Activated effector memory CD4-positive, alpha-beta T cell treated with Interleukin-2 at 50 U/mL for 16 hours (primary cell): ENCODE measurements around the gene LGR4.

ENCODE experiments used
- DNase-seq: peaks from one replicate; pipeline ENCODE4 v3.0.0-alpha.2; 2020

The LGR4 gene

DNA sequence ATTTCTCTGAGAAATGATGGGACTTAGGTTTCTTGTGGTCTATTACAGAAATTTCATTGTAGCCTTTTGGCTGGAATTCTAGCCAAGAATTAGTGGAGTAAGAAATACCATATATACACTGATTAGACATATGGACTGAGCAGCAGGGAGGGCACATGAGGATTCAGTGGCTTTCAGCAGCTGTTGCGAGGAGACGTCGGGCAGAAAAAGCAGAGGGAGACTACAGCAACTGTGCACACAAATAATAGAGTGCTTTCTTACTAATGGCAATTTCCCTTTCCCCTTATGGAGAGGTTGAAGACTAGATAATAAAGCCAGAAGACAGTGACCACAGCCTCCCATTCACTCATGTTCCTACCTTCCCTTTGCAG lies 74.2 kb downstream of the LGR4 start:
- no peak for DNase-seq

DNA sequence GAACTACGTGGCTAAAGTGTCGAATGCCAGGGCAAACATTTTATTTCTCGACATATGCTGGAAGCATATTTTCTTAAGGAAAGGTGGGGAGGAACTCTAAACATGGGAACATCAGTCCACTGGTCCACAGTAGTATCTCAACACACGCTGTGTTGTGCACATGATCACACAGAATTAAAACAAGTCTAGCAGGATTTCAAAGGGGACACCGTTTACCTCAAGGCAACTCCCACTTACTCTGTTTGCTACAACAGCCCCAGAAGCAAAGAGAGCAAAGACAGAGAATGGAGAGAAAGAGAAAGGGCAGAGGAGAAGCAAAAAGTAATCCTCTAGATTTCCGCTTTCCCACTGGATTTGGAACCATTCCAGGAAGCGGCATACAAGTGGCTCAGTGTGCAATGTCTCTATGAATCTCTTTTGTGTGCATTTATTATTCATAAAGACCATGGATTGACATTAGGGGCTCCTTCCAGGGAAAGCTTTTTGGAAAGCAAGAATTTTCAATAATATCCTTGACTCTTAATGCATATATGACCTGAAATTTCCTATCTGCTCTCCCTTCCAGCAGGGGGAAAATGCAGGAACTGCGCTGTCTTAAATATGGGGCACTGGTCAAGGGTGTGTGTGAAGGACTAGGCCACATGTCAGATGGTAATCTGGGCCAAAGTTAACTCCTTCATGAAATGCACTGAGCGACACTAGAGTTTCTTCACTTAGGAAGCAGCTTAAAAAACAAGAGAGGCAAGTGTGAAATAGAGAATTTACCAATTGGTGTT lies 74.8 kb downstream of the LGR4 start:
- DNase-seq = no peak

DNA sequence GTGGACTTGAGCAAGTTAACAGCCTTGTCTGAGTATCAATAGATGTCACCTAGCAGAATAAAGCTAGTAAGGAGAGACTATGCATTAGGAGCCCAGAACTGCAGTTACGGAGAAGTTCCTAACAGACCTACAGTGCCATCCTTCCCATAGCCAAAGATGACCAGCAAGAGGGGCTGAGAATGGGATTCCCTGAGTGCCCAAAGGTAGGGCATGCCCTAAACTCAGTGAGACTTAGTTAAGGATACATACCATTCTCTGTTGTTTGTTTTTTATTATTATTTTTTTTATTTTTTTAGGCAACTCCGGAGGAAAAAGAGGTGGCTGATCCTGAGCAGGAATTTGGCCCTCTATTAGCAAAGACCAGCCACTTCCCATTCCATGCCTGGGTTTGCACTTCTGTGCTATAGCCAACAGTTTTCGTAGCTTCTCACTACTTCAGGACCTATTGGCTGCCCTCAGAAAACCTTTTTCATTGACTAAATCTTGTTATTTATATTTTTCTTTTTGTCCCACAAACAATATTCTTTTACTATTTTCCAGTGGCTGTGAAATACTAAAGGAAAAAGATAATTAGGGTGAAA lies 76.2 kb downstream of the LGR4 start:
- DNase-seq = no peak

DNA sequence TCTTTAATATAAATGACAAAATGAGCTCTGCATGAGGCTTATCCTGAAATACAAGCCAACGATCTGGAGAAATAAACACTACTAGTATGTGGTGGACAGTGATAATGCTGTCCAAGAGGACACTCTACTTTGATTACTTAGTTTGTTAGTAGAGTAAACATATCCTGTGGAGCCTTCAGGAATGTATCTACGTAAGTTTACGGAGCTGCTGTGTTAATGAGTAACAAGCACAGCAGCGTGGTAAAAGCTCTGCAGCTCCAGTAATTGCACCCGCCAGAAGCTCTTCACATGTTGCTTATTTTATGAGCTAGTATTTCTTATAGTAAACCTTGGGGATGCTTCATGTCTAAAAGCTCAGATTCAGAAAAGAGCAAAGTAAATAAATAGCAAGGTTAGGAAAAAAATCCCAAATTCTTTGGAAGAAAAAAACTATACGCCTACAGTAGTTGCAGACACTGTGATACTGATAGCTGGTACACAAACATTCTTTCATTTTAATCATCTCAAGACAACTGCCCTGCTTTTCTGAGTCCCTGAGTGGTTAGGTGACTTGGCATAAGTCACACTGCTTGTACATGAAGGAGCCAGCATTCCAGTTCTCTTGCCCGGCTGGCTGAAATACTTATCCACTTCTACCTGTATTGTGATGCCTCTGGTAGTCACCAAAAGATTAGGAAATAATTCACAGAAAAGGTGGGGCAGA lies 76.9 kb downstream of the LGR4 start:
- DNase-seq = no peak

DNA sequence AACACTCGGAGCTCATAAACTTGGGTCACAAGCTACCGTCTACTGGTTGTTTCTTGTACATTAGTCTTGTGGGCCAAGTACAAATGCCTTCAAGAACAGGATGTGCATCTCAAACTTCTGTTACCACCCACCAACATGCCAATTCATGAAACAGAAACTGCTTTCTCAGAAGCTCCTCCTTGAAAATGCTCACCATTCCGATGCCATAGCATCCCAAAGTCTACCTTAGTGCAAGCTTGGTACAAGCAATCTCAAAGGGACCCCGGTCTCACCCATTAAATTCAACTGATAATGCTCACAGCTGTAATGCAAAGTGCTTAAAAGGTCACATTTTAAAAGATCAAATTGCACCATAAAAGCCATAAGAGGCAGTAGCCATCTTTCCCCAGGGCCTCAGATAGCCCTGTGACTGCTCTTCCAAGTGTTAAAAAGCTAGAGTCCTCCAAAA lies 77.8 kb downstream of the LGR4 start:
- no peak for DNase-seq

DNA sequence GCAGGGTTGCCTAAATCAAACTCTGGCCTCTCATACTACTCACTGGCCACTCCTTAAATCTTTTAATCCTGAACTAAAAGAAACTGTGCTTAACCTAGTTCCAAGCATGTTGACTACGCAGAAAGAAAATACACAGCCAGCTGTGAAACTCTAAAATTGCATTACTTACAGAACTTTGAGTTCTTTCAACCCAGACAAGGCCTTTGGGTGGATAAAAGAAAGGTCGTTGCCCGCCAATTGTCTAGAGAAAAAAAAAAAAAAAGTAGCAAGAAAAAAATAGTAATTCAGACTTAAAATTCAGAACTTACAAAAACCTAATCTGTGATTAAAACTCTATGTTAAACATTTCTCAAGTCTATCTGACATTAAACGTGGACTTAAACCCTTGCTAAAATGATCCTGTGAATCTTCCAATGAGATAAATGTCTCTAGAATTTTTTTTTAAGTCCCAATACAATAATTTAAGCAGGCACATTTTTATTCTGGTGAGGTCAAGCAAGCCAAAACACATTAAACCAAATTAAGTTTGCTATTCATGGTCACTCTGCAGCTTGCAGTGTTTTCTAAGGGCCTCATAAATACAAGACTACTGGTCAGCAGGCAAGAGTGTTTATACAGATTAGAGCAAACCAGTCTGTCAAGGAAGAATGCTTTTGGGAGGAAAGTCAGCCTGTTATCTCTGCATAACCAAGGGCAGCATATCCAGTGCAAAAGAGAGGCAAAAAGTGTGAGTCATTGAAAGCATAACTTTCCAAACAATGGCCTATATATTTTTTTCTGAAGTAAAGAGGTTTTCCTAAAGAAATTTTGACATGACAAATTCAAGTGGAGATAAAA lies 80.1 kb downstream of the LGR4 start:
- DNase-seq = no peak

DNA sequence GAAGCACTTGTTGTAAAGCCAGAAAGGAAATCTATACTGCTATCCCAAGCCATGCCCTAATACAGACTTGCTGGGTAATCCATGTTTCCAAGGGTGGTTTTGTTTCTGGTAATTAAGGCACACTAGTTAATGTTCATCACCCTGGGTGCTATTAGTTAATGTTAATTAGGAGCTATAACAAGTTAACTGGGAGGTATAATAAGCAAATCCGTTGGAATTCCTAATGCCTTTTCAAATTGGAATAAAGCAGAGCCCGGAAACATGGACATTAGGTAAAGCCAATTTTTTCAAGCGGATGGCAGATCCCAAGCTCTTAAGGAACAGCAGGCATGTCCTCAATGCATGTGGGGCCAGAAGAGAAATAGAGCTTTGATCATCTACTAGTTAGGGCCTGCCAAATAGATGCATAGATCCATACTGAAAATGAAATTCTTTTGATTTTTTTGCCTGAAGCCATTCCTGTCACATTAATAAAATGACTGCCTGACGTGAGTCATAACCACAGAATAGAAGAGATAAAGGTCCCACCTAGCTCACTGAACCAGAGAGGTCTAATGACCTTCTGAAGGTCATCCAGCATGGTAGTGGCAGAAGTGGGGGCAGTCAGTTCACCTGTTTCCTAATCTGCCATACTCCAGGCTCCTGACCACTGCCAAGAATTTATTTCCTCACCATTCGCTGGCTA lies 81.1 kb downstream of the LGR4 start:
- DNase-seq = no peak

DNA sequence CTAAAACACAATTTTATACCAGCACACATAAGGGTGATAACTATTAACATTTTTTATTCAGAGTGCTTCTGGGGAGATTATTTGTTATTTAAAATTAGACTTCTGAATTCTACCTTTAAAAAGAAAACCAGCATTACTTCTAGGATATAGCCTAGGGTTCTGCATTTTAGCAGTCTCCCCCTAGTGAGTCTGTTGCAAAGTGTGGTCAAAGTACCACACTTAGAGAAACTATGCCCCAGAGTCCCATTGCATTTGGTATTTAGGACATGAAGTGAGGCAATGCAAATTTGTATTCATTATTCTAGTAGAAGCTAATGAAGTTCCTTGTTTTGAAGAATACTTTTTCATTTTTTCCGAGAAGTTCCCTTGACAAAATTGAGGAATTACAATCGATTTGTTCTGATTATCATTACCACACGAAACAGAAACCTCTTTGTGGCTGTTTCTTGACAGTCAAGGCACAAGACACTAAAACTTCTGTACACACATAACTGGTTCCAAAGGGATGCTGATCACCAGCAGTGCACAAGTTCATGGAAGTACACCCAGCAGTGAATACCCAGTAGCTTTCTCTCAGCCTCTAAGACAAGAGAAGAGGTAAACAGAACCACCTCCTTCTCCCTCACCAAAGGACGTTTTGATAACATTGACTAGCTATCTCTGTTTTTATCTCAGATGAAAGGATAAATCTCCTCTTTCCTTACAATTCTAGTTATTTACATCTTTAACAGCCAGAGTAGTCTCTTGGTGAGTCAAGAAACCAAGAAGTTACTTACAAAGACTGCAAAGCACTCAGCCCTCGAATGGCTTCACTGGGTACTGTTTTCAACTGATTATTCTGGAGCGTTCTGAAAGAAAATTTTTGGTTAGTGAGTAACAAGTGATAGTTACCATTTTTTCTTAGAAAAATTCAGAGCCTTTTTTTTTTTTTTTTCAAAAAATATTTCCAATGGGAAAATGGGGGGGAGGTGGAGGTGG lies 82.0 kb downstream of the LGR4 start:
- no peak for DNase-seq

DNA sequence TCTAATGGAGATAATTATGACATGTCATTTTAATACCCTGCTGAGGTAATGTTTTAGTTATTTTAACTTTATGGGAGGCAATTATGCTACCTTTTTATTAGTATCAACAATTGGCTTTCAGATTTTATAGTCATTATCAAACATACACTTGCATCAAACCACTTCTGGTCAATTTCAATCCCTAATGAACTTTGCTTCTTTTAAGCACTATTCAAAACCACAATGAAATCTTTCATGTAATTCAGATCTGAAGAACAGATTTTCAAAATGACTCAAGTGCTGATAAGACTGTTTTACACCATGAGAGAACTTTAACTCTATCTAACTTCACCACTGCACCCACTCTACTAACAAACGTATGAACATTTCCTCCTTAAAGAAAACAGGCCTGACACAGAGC lies 83.7 kb downstream of the LGR4 start:
- DNase-seq = no peak

DNA sequence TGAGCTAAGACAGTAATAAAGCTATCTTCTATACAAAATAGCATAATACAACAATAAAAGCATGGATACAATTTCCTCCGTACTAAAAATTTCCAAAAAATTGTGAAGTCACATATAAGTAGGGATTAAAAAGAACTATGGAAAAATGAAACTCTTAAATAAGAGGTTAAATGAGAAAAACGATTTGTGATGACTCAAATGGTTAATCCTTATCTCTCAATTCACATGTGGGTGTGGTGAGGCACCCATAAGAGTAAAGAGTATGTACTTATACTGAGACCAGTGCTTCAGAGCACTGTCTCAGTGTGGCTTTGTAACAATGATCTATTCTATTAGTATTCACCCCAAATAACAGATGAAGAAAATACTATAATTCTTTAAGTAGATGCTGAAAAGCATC lies 84.6 kb downstream of the LGR4 start:
- no peak for DNase-seq

DNA sequence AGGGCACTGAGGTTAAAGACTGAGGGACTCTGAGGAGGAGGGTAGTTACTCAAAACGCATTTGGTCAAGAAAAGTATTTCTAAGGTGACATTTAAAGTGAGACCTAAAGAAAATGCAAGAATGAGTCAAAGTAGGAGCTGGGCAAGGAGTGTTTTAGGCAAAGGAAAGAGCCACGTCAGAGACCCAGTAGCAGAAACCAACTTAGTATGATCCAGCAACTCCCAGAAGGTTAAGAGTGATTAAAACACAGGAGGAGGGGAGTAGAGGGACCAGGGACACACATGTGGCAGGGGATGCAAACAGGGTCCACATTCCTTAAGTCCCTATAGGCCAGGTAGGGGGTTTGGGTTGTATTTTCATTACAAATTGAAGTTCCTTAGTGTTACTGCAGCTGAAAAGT lies 85.2 kb downstream of the LGR4 start:
- no peak for DNase-seq

DNA sequence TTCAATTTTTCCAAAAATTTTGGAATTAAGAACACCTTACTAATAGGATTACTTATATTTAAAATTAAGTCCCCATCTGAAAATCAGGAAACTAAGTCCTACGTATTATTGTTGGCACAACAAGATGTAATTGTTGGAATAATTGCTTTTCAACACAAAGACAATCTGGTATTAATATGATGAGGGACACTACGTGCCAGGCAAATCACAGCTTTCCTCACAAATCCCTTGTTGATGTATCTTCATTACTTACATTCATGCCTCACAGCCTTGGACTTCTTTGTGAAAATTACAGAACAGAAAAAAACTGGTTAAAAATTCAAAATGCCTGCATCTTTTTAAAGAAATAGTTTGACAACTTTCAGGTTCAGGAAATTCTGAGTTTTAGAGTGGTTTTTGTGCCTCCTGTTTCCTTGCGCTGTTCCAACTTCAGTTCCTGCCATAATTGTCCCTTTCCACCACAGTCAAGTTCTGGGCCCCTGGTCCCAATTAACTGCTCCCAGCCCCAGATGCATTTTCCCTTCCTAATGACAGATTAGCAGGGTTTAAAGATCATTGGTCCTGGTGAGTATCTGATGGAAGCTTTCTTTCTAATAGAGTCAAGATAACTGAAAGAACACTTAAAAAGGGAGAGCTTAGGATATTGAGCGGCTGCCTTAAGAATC lies 86.3 kb downstream of the LGR4 start:
- no peak for DNase-seq

DNA sequence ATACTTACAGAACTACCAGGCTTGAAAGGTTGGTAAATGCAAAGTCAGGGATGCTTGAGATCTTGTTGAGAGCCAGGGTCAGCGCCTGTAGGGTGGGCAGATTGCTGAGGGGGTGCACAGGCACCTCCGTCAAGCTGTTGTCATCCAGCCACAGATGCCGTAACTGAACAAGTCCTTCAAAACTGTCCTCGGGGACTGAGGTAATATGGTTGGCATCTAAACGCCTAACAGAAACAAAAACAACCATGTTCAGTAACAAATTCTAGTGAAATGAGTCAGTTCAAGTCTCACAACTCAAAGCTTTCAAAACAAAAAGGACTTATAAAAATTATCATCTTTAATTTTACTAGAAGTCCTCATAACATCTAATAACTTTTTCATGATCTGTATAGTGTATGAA lies 87.3 kb downstream of the LGR4 start:
- no peak for DNase-seq

DNA sequence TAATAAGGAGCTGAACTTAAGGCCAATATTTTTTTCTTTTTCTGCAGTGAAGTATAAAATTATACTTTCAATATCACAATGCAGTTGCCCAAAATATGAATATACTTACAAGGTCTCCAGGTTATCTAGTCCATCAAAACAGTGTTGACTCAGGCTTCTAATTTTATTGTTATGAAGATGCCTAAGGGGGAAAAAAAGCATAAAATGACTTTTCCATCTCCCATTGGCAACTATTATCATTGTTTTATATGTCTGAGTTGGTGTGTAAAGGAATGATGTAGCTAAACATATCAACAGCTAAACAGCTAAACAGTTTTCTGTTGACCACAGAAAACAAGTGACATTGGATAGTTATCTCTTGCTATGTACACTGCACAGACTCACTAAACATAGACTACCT lies 88.4 kb downstream of the LGR4 start:
- no peak for DNase-seq

DNA sequence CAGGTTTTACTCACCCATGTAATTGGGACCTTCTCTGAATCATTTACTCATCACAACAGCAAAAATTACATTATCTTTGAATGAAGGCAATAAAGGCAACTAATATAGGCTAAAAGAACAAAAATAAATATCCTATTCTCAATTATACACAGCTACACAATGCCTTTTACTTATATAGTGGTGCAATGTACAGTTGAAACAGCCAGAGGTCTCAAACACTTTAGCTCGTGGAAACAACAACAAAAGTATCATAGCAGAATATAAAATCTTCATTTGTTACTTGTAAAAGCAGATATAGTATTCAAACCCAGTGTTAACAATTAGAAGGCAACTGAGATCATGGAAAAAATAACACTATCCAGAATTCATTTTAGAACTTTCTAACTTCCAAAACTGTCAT lies 88.9 kb downstream of the LGR4 start:
- DNase-seq = no peak

DNA sequence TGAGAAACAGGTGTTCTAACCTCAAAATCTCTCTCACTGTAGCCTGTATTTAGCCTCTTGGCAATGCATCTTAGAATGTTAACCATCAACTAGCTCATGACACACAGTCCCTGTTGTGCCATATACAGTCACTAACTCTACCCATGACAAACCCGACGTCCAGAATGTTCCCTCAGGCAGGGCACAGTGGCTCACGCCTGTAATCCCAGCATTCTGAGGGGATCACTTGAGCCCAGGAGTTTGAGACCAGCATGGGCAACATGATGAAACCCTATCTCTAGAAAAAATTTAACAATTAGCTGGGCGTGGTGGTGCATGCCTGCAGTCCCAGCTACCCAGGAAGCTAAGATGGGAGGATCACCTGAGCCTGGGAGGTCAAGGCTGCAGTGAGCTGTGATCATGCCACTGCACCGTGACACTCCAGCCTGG lies 91.3 kb downstream of the LGR4 start:
- no peak for DNase-seq

DNA sequence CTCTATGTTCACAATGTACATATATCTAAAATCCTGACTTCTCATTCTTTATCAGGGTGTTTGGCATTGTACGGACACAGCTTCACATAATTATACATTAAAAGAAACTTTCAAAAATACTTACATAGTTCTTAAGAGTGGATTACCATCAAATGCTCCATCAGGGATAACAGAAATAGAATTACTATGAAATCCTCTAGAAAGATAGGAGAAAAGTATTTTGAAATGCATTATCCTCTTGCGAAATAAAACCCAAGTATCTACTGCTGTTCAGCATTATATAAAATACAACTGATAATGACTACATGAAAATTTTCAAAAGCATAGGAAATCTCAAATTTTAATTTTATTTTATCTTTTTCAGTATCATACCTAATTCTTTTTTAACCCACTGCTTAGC lies 91.8 kb downstream of the LGR4 start:
- no peak for DNase-seq

DNA sequence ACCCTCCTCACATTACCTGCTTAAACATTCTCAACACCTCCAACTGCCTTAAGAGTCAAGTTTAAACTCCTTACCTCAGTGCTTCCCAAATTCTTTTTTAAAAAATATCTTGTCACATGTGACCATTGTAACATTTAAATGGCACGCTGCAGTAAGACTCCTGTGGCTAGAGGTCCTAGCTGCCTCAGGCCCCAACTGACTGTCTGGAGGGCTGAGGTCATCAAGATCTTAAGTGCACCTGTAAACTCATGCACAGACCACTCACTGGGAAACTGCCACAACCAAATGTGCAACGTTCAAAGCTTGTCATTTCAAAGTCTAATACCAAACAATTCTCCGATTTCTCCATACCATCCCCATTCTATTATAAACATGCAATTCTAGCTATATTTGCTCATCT lies 93.1 kb downstream of the LGR4 start:
- no peak for DNase-seq

DNA sequence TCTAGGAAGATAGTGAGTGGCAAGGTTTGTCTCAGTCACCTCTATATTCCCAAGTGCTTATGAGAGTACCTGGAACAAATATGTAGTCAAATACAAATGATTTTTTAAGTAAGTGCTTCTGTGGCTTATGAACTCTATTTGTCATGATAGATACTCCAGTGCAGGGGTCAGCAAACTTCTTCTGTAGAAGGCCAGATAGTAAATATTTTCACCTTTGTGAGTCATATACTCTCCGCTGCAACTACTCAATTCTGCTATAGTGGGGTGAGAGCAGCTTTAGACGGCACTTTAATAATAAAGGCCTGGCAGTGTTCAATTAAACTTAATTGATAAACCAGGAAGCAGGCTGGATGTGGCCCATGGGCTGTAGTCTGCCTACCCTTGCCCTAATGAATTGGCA lies 97.2 kb downstream of the LGR4 start:
- no peak for DNase-seq

DNA sequence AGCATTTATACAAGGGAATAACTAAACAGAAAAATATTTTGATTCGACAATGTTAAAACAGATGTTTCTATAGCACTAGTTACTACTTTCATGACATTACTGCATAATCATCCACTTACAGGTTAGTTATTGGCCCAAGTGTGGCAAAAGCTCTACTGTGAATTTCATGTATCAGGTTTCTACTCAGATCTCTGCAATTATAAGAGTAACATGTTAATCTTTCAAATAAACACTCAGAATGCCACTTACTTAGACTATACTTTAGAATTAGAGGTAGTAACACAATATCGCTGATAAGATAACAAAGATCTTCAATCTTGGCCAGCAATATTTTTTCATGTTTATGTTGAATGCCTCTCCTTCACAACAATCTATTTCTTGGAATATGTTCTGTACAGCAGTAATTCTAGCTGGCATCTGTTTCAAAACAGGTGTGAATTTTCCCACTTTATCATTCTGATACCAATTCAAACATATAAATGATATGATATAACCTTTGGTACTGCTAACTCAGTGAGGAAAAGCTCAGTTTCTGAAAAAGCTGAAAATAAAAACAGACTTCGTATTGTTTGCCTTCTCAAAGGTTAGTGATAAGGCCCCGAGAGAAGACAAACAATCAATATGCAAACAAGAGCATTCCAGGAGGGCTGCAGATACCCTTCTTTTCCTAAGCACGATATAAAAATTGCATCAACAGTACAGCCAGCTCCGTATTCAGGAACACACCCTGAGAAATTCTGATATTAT lies 98.6 kb downstream of the LGR4 start:
- no peak for DNase-seq
